Right atrium auricular region (tissue), 2 donors: ENCODE data around the gene TMEM108. TPM values are rescaled to one million over a fixed set of nuclear protein-coding genes. Genes with fewer than 3 reads are reported as not detected.

ENCODE experiments used
- DNase-seq: peaks from one replicate; pipeline ENCODE4 v3.0.0-alpha.2; 2019; ENCODE audit warnings: low spot score
- H3K27ac ChIP-seq, 2 donors: fragments of 200-600 bp; sonication (generic); 1 replicate in 1 of 2; 2 replicates in 1 of 2; pipeline ENCODE4 v1.5.1; 2016 to 2019
- H3K27me3 ChIP-seq, 2 donors: fragments of 200-600 bp; sonication (generic); one replicate each; pipeline versions ENCODE4 v1.5.1 to v1.6.0; 2017 to 2019
- H3K36me3 ChIP-seq: fragments of 200-600 bp; sonication (generic); one replicate; pipeline ENCODE4 v1.5.1; 2016
- H3K4me1 ChIP-seq, 2 donors: fragments of 200-600 bp; sonication (generic); one replicate each; pipeline versions ENCODE4 v1.5.1 to v1.6.0; 2017 to 2019
- H3K4me3 ChIP-seq, 2 donors: fragments of 200-600 bp; sonication (generic); 1 replicate in 1 of 2; 2 replicates in 1 of 2; pipeline ENCODE4 v1.5.1; 2017 to 2019; ENCODE audit warnings: mild to moderate bottlenecking in 1 of 2, moderate library complexity in 1 of 2
- H3K9me3 ChIP-seq, 2 donors: fragments of 200-600 bp; sonication (generic); one replicate each; pipeline ENCODE4 v1.5.1; 2019
- CTCF ChIP-seq, 2 donors: fragments of 200-600 bp; sonication (generic); IDR thresholded peaks; one replicate each; pipeline ENCODE4 v1.5.1; 2019; ENCODE audit warnings: antibody characterized with exemption in 2 of 2
- total RNA-seq, 2 donors: library from RNA; depleted of rRNA; stranded (reverse); fragments of >200 nt; gene quantifications; one replicate each; pipeline ENCODE4 v1.1.0, GENCODE V29; 2016

TMEM108 gene
- total RNA-seq, 2 donors from 2014 or later, result 5.1 to 5.3 TPM

DNA sequence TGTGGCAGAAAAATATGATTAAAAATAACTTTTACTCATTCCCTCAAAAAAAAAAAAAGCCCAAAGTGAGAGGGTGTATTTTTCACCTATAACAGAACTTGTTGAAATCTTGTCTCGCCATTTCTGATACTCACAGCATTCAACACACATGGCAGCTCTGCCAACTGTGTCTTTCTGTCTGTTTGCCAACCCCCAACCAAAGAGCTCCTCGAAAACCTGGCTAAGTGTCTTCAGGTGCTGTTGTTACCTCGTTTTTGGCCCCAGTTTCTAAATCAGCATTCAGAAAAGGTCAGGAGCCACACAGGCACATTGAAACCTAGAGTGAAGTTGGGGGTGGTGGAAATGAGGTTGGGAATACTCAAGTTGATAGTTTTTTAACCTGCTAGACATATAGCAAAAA, 123.5 kb downstream of the TMEM108 start:
- TF ChIP-seq CTCF (IDR thresholded peaks at IDR 0.05), result no peak
- no peak overlapping the region for H3K27ac ChIP-seq

DNA sequence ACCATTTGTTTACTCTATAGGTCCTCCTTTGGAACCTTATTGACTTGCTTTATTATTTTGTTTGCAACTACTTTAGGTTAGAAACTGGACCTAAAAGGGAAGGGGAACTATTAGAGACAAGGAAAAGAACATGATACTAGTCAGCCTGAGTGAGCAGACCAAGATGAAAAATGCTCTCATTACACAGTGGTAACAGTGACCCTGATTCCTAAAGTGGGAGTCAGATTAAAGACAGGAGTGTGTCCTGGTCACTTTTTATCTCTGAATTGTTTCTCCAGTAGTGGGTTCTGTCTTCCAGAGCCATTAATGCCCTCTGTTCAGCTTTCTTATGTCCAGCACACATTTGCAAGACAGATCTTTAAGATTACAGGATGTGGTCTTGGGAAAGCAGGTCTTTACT, 124.1 kb downstream of the TMEM108 start:
- no peak for TF ChIP-seq CTCF (IDR thresholded peaks at IDR 0.05)
- Histone ChIP-seq H3K4me3 (no peak overlapping the region), H3K4me1 (no peaks in the 10 kb centered on the region), H3K27me3 (no peaks in the 10 kb centered on the region), H3K36me3 (no peaks in the 10 kb centered on the region), H3K9me3 (no peaks in the 10 kb centered on the region), H3K27ac (no peak overlapping the region)
- no peak for DNase-seq

More for the DNA sequence above, 123.5 kb downstream of the TMEM108 start:
- Histone ChIP-seq H3K9me3 (no peaks in the 10 kb centered on the region), H3K36me3 (no peaks in the 10 kb centered on the region), H3K27me3 (no peaks in the 10 kb centered on the region), H3K4me1 (no peaks in the 10 kb centered on the region), H3K4me3 (no peak overlapping the region)
- DNase-seq, result no peak

DNA sequence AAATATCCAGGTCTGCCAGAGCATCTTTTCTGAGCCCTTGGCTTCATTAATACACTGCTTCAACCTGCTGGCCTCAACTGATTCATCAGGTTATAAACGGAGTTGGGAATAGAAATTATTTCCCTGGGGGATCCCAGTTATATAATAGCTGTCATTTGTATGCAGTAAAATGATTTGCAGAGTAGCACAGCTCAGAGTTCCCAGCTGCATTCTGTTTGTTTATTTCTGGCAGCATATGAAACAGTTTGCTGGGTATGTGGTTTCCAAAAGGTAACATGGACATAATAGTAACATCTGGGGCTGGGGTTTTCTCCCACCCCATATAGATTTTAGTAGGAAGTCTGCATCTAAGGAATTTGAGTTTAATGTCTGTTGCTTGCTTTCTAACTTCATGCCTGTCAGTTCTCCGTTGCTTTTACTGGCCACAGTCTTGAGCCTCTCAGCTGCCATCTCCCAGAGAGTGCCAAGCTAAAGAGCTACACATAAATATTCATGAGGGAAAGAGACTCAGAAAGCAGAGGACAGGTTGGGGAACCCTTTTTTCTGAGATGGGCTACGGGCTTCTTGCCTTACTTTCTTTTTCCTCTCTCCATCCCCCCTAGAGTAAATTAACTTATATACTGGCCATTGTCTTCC, 124.6 kb downstream of the TMEM108 start:
- no peak overlapping the region for H3K4me3 ChIP-seq

DNA sequence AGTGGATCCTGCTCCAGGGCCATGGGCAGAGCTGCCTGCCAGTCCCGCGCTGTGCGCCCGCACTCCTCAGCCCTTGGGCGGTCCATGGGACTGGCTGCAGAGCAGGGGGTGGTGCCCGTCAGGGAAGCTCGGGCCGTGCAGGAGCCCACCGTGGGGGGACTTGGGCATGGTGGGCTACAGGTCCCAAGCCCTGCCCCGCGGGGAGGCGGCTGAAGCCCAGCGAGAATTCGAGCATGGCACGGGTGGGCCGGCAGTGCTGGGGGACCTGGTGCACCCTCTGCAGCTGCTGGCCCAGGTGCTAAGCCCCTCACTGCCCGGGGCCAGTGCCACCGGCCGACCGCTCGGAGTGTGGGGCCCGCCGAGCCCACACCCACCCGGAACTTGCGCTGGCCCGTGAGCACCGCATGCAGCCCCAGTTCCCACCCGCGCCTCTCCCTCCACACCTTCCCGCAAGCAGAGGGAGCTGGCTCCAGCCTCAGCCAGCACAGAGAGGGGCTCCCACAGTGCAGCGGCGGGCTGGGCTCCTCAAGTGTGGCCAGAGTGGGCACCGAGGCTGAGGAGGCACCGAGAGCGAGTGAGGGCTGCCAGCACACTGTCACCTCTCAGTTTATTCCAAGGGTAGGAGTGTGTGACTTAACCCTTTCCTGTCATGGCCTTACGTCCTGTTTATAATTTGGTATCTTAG, 129.3 kb downstream of the TMEM108 start:
- DNase-seq, result no peak
- Histone ChIP-seq H3K36me3 (no peaks in the 10 kb centered on the region), H3K4me3 (no peak overlapping the region), H3K27ac (no peak overlapping the region), H3K9me3 (no peaks in the 10 kb centered on the region), H3K4me1 (no peaks in the 10 kb centered on the region), H3K27me3 (no peaks in the 10 kb centered on the region)
- no peak for TF ChIP-seq CTCF (IDR thresholded peaks at IDR 0.05)

More for the DNA sequence above, 124.6 kb downstream of the TMEM108 start:
- Histone ChIP-seq H3K9me3 (no peaks in the 10 kb centered on the region), H3K27ac (no peak overlapping the region), H3K36me3 (no peaks in the 10 kb centered on the region), H3K27me3 (no peaks in the 10 kb centered on the region), H3K4me1 (no peaks in the 10 kb centered on the region)
- TF ChIP-seq CTCF (IDR thresholded peaks at IDR 0.05), result no peak
- DNase-seq, result no peak

GRCh38 chr3:133168025-133168401, 129.8 kb downstream of the TMEM108 start:
- H3K9me3 ChIP-seq, result no peaks in the 10 kb centered on the region
- no peaks in the 10 kb centered on the region for H3K4me1 ChIP-seq
- no peaks in the 10 kb centered on the region for H3K27me3 ChIP-seq
- H3K4me3 ChIP-seq, result no peak overlapping the region
- no peak for DNase-seq
- H3K27ac ChIP-seq, result no peak overlapping the region
- no peak for TF ChIP-seq CTCF (IDR thresholded peaks at IDR 0.05)
- no peaks in the 10 kb centered on the region for H3K36me3 ChIP-seq
